ENCODE results near the gene ARID3A. TPM values are rescaled to one million over a fixed set of nuclear protein-coding genes. Genes with fewer than 3 reads are reported as not detected.

The ARID3A gene
- total RNA-seq, 1 donor from 2014 or later = 70.6 TPM

DNA sequence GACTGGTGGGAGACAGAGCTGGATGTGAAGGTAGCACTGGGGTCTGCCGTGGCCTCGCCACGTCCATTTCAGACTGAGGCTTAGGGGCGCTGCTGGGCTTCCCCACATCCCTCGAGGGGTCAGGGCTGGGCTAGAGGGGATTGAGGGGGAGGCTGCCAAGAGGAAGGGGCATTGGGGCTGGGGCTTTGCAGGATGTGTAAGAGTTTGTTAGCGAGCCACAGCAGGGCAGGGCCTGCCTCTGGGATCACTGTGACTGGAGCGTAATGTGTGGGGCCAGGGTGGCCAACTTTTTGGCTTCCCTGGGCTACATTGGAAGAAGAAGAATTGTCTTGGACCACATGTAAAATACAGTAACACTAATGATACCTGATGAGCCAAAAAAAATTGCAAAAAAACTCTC is 14.1 kb downstream of the ARID3A start:
- TF ChIP-seq, protein P1, sequence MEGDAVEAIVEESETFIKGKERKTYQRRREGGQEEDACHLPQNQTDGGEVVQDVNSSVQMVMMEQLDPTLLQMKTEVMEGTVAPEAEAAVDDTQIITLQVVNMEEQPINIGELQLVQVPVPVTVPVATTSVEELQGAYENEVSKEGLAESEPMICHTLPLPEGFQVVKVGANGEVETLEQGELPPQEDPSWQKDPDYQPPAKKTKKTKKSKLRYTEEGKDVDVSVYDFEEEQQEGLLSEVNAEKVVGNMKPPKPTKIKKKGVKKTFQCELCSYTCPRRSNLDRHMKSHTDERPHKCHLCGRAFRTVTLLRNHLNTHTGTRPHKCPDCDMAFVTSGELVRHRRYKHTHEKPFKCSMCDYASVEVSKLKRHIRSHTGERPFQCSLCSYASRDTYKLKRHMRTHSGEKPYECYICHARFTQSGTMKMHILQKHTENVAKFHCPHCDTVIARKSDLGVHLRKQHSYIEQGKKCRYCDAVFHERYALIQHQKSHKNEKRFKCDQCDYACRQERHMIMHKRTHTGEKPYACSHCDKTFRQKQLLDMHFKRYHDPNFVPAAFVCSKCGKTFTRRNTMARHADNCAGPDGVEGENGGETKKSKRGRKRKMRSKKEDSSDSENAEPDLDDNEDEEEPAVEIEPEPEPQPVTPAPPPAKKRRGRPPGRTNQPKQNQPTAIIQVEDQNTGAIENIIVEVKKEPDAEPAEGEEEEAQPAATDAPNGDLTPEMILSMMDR (IDR thresholded peaks at IDR 0.05; ENCODE audit: unreplicated experiment) = no peak
- Mint-ChIP-seq H3K4me1 (peaks cover 31% of the 10 kb centered on the region), H3K36me3 (peaks cover 33% of the 10 kb centered on the region), H3K27me3 (ENCODE audit: low read depth) (no peaks in the 10 kb centered on the region), H3K27ac (peak overlapping the region; percentile 86), H3K9me3 (no peaks in the 10 kb centered on the region), H3K4me3 (no peak overlapping the region)
- no peak for DNase-seq (ENCODE audit: low spot score in 2 of 2, unreplicated experiment in 2 of 2)

DNA sequence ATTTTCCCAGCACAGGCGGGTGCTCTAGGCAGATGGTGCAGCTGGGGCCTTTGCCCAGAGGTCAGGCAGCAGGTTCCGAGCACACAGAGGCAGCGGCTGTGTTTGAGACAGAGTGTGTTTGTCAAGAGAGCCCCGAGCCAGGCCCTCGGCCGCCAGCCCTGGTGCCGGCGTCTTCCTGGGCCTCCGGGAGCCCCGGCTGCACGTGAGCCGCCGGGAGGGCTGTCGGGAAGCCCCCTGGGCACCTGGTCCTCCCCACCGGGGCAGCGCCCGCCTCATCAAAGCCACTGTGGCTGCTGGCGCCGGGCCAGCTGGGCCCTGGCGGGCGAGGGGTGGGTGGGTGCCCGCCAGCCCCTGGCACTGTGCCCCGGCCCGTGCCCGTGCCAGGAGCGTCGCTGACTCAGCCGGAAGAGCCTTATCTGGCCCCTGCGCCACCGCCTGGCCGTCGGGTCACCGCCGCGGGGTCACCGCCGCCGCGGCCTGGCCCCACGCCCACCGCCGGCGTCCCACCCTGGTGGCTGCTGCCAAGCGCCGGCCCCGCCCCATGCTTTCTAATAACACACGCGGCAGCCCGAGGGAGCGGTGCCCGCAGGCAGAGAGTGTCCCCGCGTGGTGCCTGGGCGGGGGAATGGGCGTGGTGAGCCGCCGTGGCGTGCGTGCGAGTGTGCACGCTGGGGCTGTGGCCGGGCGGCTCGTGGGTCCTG is 14.9 kb downstream of the ARID3A start:
- H3K4me1 Mint-ChIP-seq = peaks cover 34% of the 10 kb centered on the region
- no peaks in the 10 kb centered on the region for H3K9me3 Mint-ChIP-seq
- peaks cover 35% of the 10 kb centered on the region for H3K36me3 Mint-ChIP-seq
- no peaks in the 10 kb centered on the region for H3K27me3 Mint-ChIP-seq (ENCODE audit: low read depth)
- no peak overlapping the region for H3K4me3 Mint-ChIP-seq
- no peak for DNase-seq (ENCODE audit: low spot score in 2 of 2, unreplicated experiment in 2 of 2)
- peak overlapping the region; percentile 86 for H3K27ac Mint-ChIP-seq
- TF ChIP-seq, protein P1 (IDR thresholded peaks at IDR 0.05; ENCODE audit: unreplicated experiment) = no peak

DNA sequence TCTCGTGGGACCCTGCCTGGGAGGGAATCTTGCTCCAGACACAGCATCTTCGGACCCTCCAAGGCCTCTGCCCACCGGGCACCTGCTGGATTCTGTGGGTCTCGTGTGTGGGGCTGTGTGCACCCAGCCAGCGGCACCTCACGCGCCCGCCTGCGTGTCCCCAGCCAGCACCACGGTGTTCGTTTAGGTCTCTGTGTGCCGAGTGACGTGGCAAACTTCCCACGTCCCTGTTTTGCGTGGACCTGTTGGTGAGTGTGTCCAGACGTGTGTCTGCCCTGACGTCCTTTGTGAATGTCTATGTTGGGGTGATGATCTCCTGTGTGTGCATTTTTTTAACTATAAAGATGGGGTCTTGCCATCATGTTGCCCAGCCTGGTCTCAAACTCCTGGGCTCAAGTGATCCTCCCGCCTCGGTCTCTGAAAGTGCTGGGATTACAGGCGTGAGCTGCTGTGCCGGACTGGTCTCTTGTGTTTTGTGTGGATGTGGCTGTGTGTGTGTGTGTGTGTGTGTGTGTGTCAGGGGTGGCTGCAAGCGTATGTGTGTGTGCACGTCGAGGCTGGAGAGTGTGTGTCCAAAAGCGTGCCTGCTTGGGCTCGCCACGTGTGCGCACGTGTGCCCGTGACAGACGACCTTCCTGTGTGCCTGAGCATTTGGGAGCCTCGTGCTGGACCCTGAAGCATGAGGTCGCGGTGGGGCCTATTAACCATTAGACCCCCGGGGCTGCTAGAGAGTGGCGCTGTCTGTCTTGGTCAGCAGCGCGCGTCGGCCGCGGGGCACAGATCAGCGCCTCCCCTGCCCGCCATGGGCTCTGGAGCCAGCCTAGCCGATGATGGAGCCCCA is 15.7 kb downstream of the ARID3A start:
- peak overlapping the region; percentile 55 for H3K27ac Mint-ChIP-seq
- no peak for DNase-seq (ENCODE audit: low spot score in 2 of 2, unreplicated experiment in 2 of 2)
- H3K4me3 Mint-ChIP-seq = no peak overlapping the region
- H3K9me3 Mint-ChIP-seq = no peaks in the 10 kb centered on the region
- peaks cover 33% of the 10 kb centered on the region for H3K36me3 Mint-ChIP-seq
- TF ChIP-seq, protein P1 (IDR thresholded peaks at IDR 0.05; ENCODE audit: unreplicated experiment) = no peak
- peaks cover 34% of the 10 kb centered on the region for H3K4me1 Mint-ChIP-seq
- no peaks in the 10 kb centered on the region for H3K27me3 Mint-ChIP-seq (ENCODE audit: low read depth)

DNA sequence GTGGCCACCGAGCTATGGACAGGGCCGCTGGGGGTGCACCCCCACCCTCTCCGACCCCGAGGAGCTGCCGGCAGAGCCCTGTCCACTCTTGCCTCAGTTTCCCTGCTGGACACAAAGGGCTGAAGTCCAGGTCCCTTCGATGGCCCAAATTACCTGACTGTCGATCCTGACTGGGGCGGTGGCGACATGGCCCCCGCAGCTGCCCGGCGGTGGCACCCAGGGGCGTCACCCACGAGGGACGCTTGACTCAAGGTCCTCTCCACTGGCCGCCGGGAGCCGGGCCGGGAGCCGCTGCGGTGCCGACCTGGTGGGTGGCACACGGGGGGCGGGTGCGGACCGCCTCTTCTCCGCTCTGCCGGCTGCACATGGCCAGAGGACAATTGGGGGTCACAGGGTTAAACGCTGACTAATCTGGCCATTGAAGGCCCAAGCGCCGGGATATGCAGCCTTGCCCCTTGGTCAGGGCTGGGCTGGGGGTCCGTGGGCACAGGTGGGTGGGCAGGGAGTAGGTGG is 16.4 kb downstream of the ARID3A start:
- Mint-ChIP-seq H3K4me3 (no peak overlapping the region), H3K27ac (no peak overlapping the region), H3K36me3 (peaks cover 29% of the 10 kb centered on the region), H3K9me3 (no peaks in the 10 kb centered on the region), H3K4me1 (peaks cover 34% of the 10 kb centered on the region), H3K27me3 (ENCODE audit: low read depth) (no peaks in the 10 kb centered on the region)
- TF ChIP-seq, protein P1 (IDR thresholded peaks at IDR 0.05; ENCODE audit: unreplicated experiment) = no peak
- DNase-seq (ENCODE audit: low spot score in 2 of 2, unreplicated experiment in 2 of 2) = no peak

DNA sequence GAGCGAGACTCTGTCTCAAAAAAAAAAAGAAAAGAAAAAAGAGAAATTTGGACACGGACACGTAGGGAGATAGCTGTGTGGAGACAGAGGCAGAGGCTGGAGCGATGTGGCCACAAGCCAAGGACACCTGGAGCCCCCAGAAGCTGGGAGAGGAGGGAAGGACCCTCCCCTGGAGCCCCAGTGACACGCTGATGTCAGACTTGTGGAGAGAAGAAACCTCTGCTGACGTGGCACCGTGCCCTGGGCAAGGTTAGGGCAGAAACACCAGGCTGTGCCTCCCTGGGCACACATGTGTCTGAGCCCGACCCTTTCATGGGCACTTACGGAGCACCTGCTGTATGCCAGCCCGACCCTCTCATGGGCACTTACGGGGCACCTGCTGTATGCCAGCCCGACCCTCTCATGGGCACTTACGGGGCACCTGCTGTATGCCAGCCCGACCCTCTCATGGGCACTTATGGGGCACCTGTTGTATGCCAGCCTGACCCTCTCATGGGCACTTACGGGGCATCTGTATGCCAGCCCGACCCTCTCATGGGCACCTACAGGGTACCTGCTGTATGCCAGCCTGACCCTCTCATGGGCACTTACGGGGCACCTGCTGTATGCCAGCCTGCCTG is 17.8 kb downstream of the ARID3A start:
- no peak for DNase-seq (ENCODE audit: low spot score in 2 of 2, unreplicated experiment in 2 of 2)
- H3K36me3 Mint-ChIP-seq = peaks cover 22% of the 10 kb centered on the region
- peaks cover 29% of the 10 kb centered on the region for H3K4me1 Mint-ChIP-seq

More for the DNA sequence above, 17.8 kb downstream of the ARID3A start:
- TF ChIP-seq, protein P1 (IDR thresholded peaks at IDR 0.05; ENCODE audit: unreplicated experiment) = no peak
- no peak overlapping the region for H3K4me3 Mint-ChIP-seq
- H3K27ac Mint-ChIP-seq = peak overlapping the region; percentile 92
- H3K27me3 Mint-ChIP-seq (ENCODE audit: low read depth) = no peaks in the 10 kb centered on the region
- H3K9me3 Mint-ChIP-seq = no peaks in the 10 kb centered on the region
